Neural cell (in vitro differentiated cells): ENCODE measurements around the gene RBM20. TPM values are rescaled to one million over a fixed set of nuclear protein-coding genes. Genes with fewer than 3 reads are reported as not detected.

Experiments
- H2AFZ ChIP-seq: fragments of 200-600, 300-800 bp; sonication (generic), shearing (Covaris generic); 2 replicates; pipeline ENCODE4 v1.6.0; 2014; ENCODE audit warnings: low read depth, mild to moderate bottlenecking, antibody characterized with exemption, low read length, moderate library complexity
- H3F3A ChIP-seq: fragments of 200-600 bp; shearing (Covaris generic); 2 replicates; pipeline ENCODE4 v1.6.1; 2016; ENCODE audit warnings: mild to moderate bottlenecking, moderate library complexity, mixed read lengths, antibody characterized with exemption, low read length; ENCODE audit not compliant: insufficient read depth, poor library complexity, severe bottlenecking
- H3K27ac ChIP-seq: fragments of 200-600, 300-800 bp; sonication (generic), shearing (Covaris generic); 2 replicates; pipeline ENCODE4 v1.5.1; 2014; ENCODE audit warnings: mild to moderate bottlenecking, low read length, moderate library complexity
- H3K27me3 ChIP-seq: fragments of 300-800, 200-600 bp; sonication (generic), shearing (Covaris generic); 2 replicates; pipeline ENCODE4 v1.6.0; 2014; ENCODE audit warnings: mild to moderate bottlenecking, low read depth, low read length, moderate library complexity; ENCODE audit not compliant: insufficient read depth
- H3K36me3 ChIP-seq: fragments of 300-800, 200-600 bp; sonication (generic), shearing (Covaris generic); 2 replicates; pipeline ENCODE4 v1.5.1; 2014; ENCODE audit warnings: mild to moderate bottlenecking, antibody characterized with exemption, low read length, moderate library complexity; ENCODE audit not compliant: insufficient read depth
- H3K4me2 ChIP-seq: fragments of 300-800, 200-600 bp; sonication (generic), shearing (Covaris generic); 2 replicates; pipeline ENCODE4 v1.6.0; 2014; ENCODE audit warnings: mild to moderate bottlenecking, low read length
- H3K4me3 ChIP-seq: fragments of 300-800, 200-600 bp; sonication (generic), shearing (Covaris generic); 2 replicates; pipeline ENCODE4 v1.5.1; 2014; ENCODE audit warnings: mild to moderate bottlenecking, low read length, moderate library complexity
- H3K79me2 ChIP-seq: fragments of 200-600 bp; shearing (Covaris generic); replicated peaks from 2 replicates; pipeline ENCODE4 v1.6.0; 2014; ENCODE audit warnings: mild to moderate bottlenecking, low read length, moderate library complexity; ENCODE audit not compliant: insufficient read depth
- H3K9ac ChIP-seq: fragments of 300-800, 200-600 bp; sonication (generic), shearing (Covaris generic); 2 replicates; pipeline ENCODE4 v1.6.1; 2016; ENCODE audit warnings: mild to moderate bottlenecking, low read length, mixed read lengths
- H3K9me2 ChIP-seq: fragments of 200-600 bp; shearing (Covaris generic); 2 replicates; pipeline ENCODE4 v1.6.1; 2016; ENCODE audit warnings: mild to moderate bottlenecking, low read length, mixed read lengths; ENCODE audit not compliant: insufficient read depth
- H3K9me3 ChIP-seq: fragments of 200-600, 300-800 bp; sonication (generic), shearing (Covaris generic); 2 replicates; pipeline ENCODE4 v1.6.1; 2016; ENCODE audit warnings: mild to moderate bottlenecking, mixed run types, low read length, moderate library complexity, mixed read lengths
- H4K20me1 ChIP-seq: fragments of 200-600 bp; shearing (Covaris generic); 2 replicates; pipeline ENCODE4 v1.6.1; 2016; ENCODE audit warnings: mild to moderate bottlenecking, mixed run types; ENCODE audit not compliant: insufficient read depth
- EP300 ChIP-seq: fragments of 450-650 bp; conservative IDR thresholded peaks from 2 replicates; pipeline ENCODE4 v1.6.1; 2014; ENCODE audit warnings: antibody characterized with exemption, mild to moderate bottlenecking, moderate library complexity; ENCODE audit not compliant: poor library complexity, severe bottlenecking
- EZH2 ChIP-seq: fragments of 200-600, 300-800 bp; shearing (Covaris generic), sonication (generic); IDR thresholded peaks from 2 replicates; pipeline ENCODE4 v1.6.1; 2014; ENCODE audit warnings: antibody characterized with exemption, low read length, borderline replicate concordance, mild to moderate bottlenecking; ENCODE audit not compliant: insufficient read depth, poor library complexity, severe bottlenecking
- MXI1 ChIP-seq: fragments of 450-650 bp; conservative IDR thresholded peaks from 2 replicates; pipeline ENCODE4 v1.6.1; 2014; ENCODE audit warnings: antibody characterized with exemption, mild to moderate bottlenecking; ENCODE audit not compliant: poor library complexity, severe bottlenecking
- POLR2AphosphoS5 ChIP-seq: IDR thresholded peaks from 2 replicates; pipeline ENCODE4 v1.6.1; 2012
- RAD21 ChIP-seq: fragments of 450-650 bp; conservative IDR thresholded peaks from 2 replicates; pipeline ENCODE4 v1.6.1; 2014; ENCODE audit warnings: antibody characterized with exemption, mild to moderate bottlenecking, moderate library complexity
- SMC3 ChIP-seq: fragments of 450-650 bp; conservative IDR thresholded peaks from 2 replicates; pipeline ENCODE4 v1.6.1; 2014; ENCODE audit warnings: antibody characterized with exemption, mild to moderate bottlenecking, moderate library complexity; ENCODE audit not compliant: poor library complexity
- TAF1 ChIP-seq: IDR thresholded peaks from 2 replicates; pipeline ENCODE4 v1.6.1; 2012; ENCODE audit warnings: low read depth
- polyA plus RNA-seq: library from polyadenylated mRNA; depleted of rRNA; stranded (reverse); fragments of >200 nt; gene quantifications from 2 replicates; pipeline ENCODE4 v1.2.3, GENCODE V29; 2014
- TF ChIP-seq, protein P1 (sequence below): fragments of 450-650 bp; IDR thresholded peaks from 2 replicates; pipeline ENCODE4 v1.5.1; 2014; ENCODE audit warnings: antibody characterized with exemption, mild to moderate bottlenecking, moderate library complexity; ENCODE audit not compliant: poor library complexity, severe bottlenecking
- TF ChIP-seq, protein P2 (sequence below): IDR thresholded peaks from 2 replicates; pipeline ENCODE4 v1.6.1; 2012; ENCODE audit warnings: borderline replicate concordance

RBM20 gene
- polyA plus RNA-seq, 1 donor from 2014 or later = 0.07 TPM

DNA sequence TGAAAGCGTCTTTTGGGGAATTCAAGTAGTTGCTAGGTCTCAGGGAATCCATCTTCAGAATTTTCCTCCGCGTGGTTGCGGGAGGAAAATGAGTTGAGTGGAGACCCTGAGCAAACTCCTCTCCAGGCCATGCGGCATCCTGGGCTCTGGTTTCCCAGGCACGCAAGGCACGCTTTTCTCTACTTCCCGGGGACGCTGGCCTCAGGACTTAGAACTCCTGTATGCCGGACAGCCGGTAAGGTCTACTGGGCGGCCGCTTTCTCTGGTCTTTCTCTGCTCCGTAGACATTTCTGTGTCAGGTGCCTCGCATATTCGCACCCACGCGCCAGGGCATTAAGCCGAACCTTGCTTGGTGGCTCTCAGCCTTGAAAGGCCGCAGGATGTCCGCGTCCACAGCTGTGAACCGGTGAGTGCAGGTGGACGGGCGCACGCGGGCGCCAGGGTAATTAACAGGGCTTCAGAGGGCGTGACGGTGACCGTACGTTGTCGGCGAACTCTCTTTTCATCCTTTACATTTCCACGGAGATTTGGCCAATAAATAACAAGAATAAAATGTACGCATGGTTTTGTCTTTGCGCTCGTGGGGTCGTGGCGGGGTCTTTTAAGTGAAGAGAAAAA, 992 bp upstream of the RBM20 start:
- H3K27ac ChIP-seq = no peak overlapping the region
- H3K27me3 ChIP-seq = peaks cover 59% of the 10 kb centered on the region
- no peaks in the 10 kb centered on the region for H3K36me3 ChIP-seq
- TF ChIP-seq EP300 = no peak
- TF ChIP-seq, protein P1, sequence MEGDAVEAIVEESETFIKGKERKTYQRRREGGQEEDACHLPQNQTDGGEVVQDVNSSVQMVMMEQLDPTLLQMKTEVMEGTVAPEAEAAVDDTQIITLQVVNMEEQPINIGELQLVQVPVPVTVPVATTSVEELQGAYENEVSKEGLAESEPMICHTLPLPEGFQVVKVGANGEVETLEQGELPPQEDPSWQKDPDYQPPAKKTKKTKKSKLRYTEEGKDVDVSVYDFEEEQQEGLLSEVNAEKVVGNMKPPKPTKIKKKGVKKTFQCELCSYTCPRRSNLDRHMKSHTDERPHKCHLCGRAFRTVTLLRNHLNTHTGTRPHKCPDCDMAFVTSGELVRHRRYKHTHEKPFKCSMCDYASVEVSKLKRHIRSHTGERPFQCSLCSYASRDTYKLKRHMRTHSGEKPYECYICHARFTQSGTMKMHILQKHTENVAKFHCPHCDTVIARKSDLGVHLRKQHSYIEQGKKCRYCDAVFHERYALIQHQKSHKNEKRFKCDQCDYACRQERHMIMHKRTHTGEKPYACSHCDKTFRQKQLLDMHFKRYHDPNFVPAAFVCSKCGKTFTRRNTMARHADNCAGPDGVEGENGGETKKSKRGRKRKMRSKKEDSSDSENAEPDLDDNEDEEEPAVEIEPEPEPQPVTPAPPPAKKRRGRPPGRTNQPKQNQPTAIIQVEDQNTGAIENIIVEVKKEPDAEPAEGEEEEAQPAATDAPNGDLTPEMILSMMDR = no peak
- no peaks in the 10 kb centered on the region for H3K79me2 ChIP-seq
- no peaks in the 10 kb centered on the region for H4K20me1 ChIP-seq
- no peak overlapping the region for H3K4me2 ChIP-seq
- H3K9ac ChIP-seq = peak overlapping the region; percentile 46
- H3F3A ChIP-seq = no peaks in the 10 kb centered on the region
- H2AFZ ChIP-seq = no peak overlapping the region
- no peaks in the 10 kb centered on the region for H3K9me3 ChIP-seq
- H3K9me2 ChIP-seq = no peaks in the 10 kb centered on the region
- H3K4me3 ChIP-seq = peak overlapping the region; percentile 78

- no peak overlapping the region for H3K27ac ChIP-seq
- no peaks in the 10 kb centered on the region for H4K20me1 ChIP-seq
- no peaks in the 10 kb centered on the region for H3K9me3 ChIP-seq
- no peaks in the 10 kb centered on the region for H3K79me2 ChIP-seq
- peak overlapping the region; percentile 78 for H3K4me3 ChIP-seq
- H2AFZ ChIP-seq = no peak overlapping the region
- no peaks in the 10 kb centered on the region for H3K9me2 ChIP-seq
- no peak overlapping the region for H3K4me2 ChIP-seq
- no peaks in the 10 kb centered on the region for H3F3A ChIP-seq
- TF ChIP-seq POLR2AphosphoS5 (no peak), EP300 (no peak), EZH2 (no peak), MXI1 (no peak), RAD21 (no peak), TAF1 (no peak), SMC3 (no peak)
- TF ChIP-seq, protein P1 = no peak
- TF ChIP-seq, protein P2, sequence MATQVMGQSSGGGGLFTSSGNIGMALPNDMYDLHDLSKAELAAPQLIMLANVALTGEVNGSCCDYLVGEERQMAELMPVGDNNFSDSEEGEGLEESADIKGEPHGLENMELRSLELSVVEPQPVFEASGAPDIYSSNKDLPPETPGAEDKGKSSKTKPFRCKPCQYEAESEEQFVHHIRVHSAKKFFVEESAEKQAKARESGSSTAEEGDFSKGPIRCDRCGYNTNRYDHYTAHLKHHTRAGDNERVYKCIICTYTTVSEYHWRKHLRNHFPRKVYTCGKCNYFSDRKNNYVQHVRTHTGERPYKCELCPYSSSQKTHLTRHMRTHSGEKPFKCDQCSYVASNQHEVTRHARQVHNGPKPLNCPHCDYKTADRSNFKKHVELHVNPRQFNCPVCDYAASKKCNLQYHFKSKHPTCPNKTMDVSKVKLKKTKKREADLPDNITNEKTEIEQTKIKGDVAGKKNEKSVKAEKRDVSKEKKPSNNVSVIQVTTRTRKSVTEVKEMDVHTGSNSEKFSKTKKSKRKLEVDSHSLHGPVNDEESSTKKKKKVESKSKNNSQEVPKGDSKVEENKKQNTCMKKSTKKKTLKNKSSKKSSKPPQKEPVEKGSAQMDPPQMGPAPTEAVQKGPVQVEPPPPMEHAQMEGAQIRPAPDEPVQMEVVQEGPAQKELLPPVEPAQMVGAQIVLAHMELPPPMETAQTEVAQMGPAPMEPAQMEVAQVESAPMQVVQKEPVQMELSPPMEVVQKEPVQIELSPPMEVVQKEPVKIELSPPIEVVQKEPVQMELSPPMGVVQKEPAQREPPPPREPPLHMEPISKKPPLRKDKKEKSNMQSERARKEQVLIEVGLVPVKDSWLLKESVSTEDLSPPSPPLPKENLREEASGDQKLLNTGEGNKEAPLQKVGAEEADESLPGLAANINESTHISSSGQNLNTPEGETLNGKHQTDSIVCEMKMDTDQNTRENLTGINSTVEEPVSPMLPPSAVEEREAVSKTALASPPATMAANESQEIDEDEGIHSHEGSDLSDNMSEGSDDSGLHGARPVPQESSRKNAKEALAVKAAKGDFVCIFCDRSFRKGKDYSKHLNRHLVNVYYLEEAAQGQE = no peak
- H3K27me3 ChIP-seq = peaks cover 65% of the 10 kb centered on the region
- no peaks in the 10 kb centered on the region for H3K36me3 ChIP-seq
- no peak overlapping the region for H3K9ac ChIP-seq
Observed at GRCh38 chr10:110644598-110645462, 694 bp downstream of the RBM20 start.
